HL-60 (cell line): ENCODE results near the gene CHST2.
"Not testable (repeated sequence)": the region's sequence is repeated elsewhere in the genome, so short reads cannot be mapped to it uniquely, and the experiment has no call there.

ENCODE experiments used
- DNase-seq, 2 experiments: peaks; one replicate each; pipeline ENCODE4 v3.0.0-alpha.2; 2010 to 2020; ENCODE audit warnings: low read depth in 1 of 2, low spot score in 1 of 2
- H3K27ac ChIP-seq: fragments of 250-450 bp; sonication (Bioruptor Pico); replicated peaks from 2 replicates; pipeline ENCODE4 v1.5.1; 2020; ENCODE audit warnings: mild to moderate bottlenecking, moderate library complexity
- H3K27me3 ChIP-seq: fragments of 250-450 bp; sonication (Bioruptor Pico); 2 replicates; pipeline ENCODE4 v1.5.1; 2021; ENCODE audit warnings: mild to moderate bottlenecking, moderate library complexity; ENCODE audit not compliant: insufficient read depth, poor library complexity, severe bottlenecking
- H3K4me3 ChIP-seq: replicated peaks from 2 replicates; pipeline ENCODE4 v1.5.1; 2011; ENCODE audit warnings: mild to moderate bottlenecking, control low read depth, low read length; ENCODE audit not compliant: insufficient read depth
- CTCF ChIP-seq: IDR thresholded peaks from one replicate; pipeline ENCODE4 v1.5.1; 2011; ENCODE audit warnings: low read length, control low read depth, inconsistent platforms; ENCODE audit not compliant: insufficient read depth
- GABPA ChIP-seq: IDR thresholded peaks from 2 replicates; pipeline ENCODE4 v1.6.1; 2012; ENCODE audit warnings: low read depth
- POLR2AphosphoS5 ChIP-seq: IDR thresholded peaks from 2 replicates; pipeline ENCODE4 v1.6.1; 2012; ENCODE audit warnings: low read depth
- SPI1 ChIP-seq: IDR thresholded peaks from 2 replicates; pipeline ENCODE4 v1.6.1; 2012; ENCODE audit warnings: low read depth, mild to moderate bottlenecking, borderline replicate concordance
- TF ChIP-seq, protein P1 (sequence below): IDR thresholded peaks from 2 replicates; pipeline ENCODE4 v1.6.1; 2012; ENCODE audit warnings: low read depth; ENCODE audit not compliant: insufficient replicate concordance

The CHST2 gene

DNA sequence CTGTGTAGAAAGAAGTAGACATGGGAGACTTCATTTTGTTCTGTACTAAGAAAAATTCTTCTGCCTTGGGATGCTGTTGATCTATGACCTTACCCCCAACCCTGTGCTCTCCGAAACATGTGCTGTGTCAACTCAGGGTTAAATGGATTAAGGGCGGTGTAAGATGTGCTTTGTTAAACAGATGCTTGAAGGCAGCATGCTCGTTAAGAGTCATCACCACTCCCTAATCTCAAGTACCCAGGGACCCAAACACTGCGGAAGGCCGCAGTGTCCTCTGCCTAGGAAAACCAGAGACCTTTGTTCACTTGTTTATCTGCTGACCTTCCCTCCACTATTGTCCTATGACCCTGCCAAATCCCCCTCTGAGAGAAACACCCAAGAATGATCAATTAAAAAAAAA, 45.6 kb upstream of the CHST2 start:
- DNase-seq, H3K27me3 ChIP-seq, H3K27ac ChIP-seq, H3K4me3 ChIP-seq: not testable (repeated sequence)

GRCh38 chr3:143078883-143079282, 40.7 kb upstream of the CHST2 start:
- Histone ChIP-seq H3K27me3 (no peaks in the 10 kb centered on the region), H3K27ac (no peak overlapping the region), H3K4me3 (no peak overlapping the region)
- DNase-seq, result no peak
- no peak for TF ChIP-seq CTCF

GRCh38 chr3:143080196-143080595, 39.4 kb upstream of the CHST2 start:
- no peak for DNase-seq
- Histone ChIP-seq H3K27me3 (no peaks in the 10 kb centered on the region), H3K4me3 (no peak overlapping the region), H3K27ac (no peak overlapping the region)
- TF ChIP-seq CTCF (no peak), SPI1 (no peak), GABPA (no peak), POLR2AphosphoS5 (no peak)
- TF ChIP-seq, protein P1, sequence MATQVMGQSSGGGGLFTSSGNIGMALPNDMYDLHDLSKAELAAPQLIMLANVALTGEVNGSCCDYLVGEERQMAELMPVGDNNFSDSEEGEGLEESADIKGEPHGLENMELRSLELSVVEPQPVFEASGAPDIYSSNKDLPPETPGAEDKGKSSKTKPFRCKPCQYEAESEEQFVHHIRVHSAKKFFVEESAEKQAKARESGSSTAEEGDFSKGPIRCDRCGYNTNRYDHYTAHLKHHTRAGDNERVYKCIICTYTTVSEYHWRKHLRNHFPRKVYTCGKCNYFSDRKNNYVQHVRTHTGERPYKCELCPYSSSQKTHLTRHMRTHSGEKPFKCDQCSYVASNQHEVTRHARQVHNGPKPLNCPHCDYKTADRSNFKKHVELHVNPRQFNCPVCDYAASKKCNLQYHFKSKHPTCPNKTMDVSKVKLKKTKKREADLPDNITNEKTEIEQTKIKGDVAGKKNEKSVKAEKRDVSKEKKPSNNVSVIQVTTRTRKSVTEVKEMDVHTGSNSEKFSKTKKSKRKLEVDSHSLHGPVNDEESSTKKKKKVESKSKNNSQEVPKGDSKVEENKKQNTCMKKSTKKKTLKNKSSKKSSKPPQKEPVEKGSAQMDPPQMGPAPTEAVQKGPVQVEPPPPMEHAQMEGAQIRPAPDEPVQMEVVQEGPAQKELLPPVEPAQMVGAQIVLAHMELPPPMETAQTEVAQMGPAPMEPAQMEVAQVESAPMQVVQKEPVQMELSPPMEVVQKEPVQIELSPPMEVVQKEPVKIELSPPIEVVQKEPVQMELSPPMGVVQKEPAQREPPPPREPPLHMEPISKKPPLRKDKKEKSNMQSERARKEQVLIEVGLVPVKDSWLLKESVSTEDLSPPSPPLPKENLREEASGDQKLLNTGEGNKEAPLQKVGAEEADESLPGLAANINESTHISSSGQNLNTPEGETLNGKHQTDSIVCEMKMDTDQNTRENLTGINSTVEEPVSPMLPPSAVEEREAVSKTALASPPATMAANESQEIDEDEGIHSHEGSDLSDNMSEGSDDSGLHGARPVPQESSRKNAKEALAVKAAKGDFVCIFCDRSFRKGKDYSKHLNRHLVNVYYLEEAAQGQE, result no peak

DNA sequence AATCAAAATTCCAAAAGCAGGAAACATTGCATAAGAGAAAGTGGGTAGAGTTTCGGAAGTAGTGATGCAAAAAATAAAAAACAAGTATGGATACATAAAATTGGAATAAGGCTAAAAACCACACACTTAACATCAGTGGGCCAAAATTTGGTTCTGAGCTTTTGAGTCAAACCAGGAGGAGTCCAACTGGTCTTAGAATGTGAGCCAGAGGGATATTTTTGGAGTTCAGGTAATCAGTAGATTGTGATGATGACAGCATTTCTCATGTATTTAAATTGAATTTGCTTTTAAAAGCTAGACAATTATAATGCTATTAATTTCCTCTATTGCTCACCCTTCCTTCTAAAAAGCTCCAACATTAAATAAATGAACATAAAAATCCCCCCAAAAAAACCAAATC, 38.2 kb upstream of the CHST2 start:
- Histone ChIP-seq H3K4me3 (no peak overlapping the region), H3K27ac (no peak overlapping the region), H3K27me3 (no peaks in the 10 kb centered on the region)
- no peak for DNase-seq
- TF ChIP-seq GABPA, result no peak
- TF ChIP-seq, protein P1, result no peak
- TF ChIP-seq SPI1, result no peak
- no peak for TF ChIP-seq POLR2AphosphoS5
- TF ChIP-seq CTCF, result no peak
